ENCODE data around the gene GLP2R.

The GLP2R gene

GRCh38 chr17:9859781-9860180, 34.1 kb downstream of the GLP2R start:
- DNase-seq: no peak

- DNase-seq: no peak
These were observed 35.1 kb downstream of the GLP2R start for GRCh38 chr17:9860851-9861250.

GRCh38 chr17:9862220-9862619, 36.5 kb downstream of the GLP2R start:
- no peak for DNase-seq

GRCh38 chr17:9862949-9863348, 37.2 kb downstream of the GLP2R start:
- DNase-seq: no peak

- DNase-seq: no peak
These were observed 39.9 kb downstream of the GLP2R start for GRCh38 chr17:9865586-9865985.

- no peak for DNase-seq
These were observed 42.8 kb downstream of the GLP2R start for GRCh38 chr17:9868552-9868951.

GRCh38 chr17:9872852-9873251, 47.1 kb downstream of the GLP2R start:
- DNase-seq: no peak

GRCh38 chr17:9874722-9875121, 49.0 kb downstream of the GLP2R start:
- no peak for DNase-seq

- no peak for DNase-seq
These were observed 49.7 kb downstream of the GLP2R start for GRCh38 chr17:9875441-9875840.

- DNase-seq: no peak
These were observed 52.6 kb downstream of the GLP2R start for GRCh38 chr17:9878356-9878755.

- DNase-seq: no peak
These were observed 53.2 kb downstream of the GLP2R start for GRCh38 chr17:9878786-9879525.

GRCh38 chr17:9880582-9880999, 54.9 kb downstream of the GLP2R start:
- DNase-seq: no peak

- DNase-seq: no peak
These were observed 57.7 kb downstream of the GLP2R start for GRCh38 chr17:9883451-9883850.

GRCh38 chr17:9886141-9886930, 60.6 kb downstream of the GLP2R start:
- no peak for DNase-seq

GRCh38 chr17:9887508-9887907, 61.8 kb downstream of the GLP2R start:
- DNase-seq: no peak

- DNase-seq: no peak
These were observed 64.4 kb downstream of the GLP2R start for GRCh38 chr17:9890124-9890523.

GRCh38 chr17:9893411-9894012, 67.8 kb downstream of the GLP2R start:
- no peak for DNase-seq

- no peak for DNase-seq
These were observed 68.5 kb downstream of the GLP2R start for GRCh38 chr17:9894231-9894630.

- DNase-seq: no peak
These were observed 70.2 kb downstream of the GLP2R start for GRCh38 chr17:9895923-9896322.

GRCh38 chr17:9897372-9897968, 71.7 kb downstream of the GLP2R start:
- no peak for DNase-seq

- peak in 1 of 2 experiments; percentile 48 for DNase-seq
These were observed 73.1 kb downstream of the GLP2R start for GRCh38 chr17:9898812-9899211.

GRCh38 chr17:9899280-9900043, 73.7 kb downstream of the GLP2R start:
- no peak for DNase-seq

Data from cerebellar nuclear complex (tissue), 1 donor.